HepG2 (cell line): ENCODE measurements around the gene SSU72. TPM values are rescaled to one million over a fixed set of nuclear protein-coding genes. Genes with fewer than 3 reads are reported as not detected.

Experiments used
- ATAC-seq: fragments of 200-7000 bp; cut with Tn5 transposase; 3 replicates; pipeline ENCODE4 v1.9.1; 2020; ENCODE audit warnings: mild to moderate bottlenecking, moderate library complexity
- BruUV-seq: library from RNA; stranded (reverse); fragments of 400-500 nt; replicated peaks from 2 replicates; lab custom pipeline; 2021; lab: Mats Ljungman, UMichigan
- CTCF ChIA-PET: fragments of 300-600 bp; formaldehyde crosslinking; extraction: SDS; loops from one replicate; lab custom pipeline; 2021; ENCODE audit warnings: low total read pairs, inconsistent platforms, low intra/inter-chr PET ratio; lab: Yijun Ruan, JAX
- POLR2A ChIA-PET: fragments of 350-600 bp; sonication (Branson Sonifier 250); formaldehyde crosslinking; loops from one replicate; lab custom pipeline; 2020; ENCODE audit warnings: antibody characterized with exemption, inconsistent platforms; lab: Yijun Ruan, JAX
- DNase-seq: peaks from one replicate; pipeline ENCODE4 v3.0.0-alpha.2; 2015; ENCODE audit warnings: low spot score
- FAIRE-seq: peaks from 3 replicates; lab custom pipeline; 2011; peaks lifted over from hg19 to GRCh38; lab: Jason Lieb, UNC
- H2AFZ ChIP-seq: one replicate; pipeline ENCODE4 v1.6.1; 2011; ENCODE audit warnings: low read length, inconsistent platforms
- H3K27ac ChIP-seq: fragments of 300-600 bp; 3 replicates; pipeline ENCODE4 v1.8.0; 2011; ENCODE audit warnings: mixed run types, mild to moderate bottlenecking, mixed read lengths, low read length, inconsistent platforms; ENCODE audit not compliant: insufficient read depth; ENCODE audit errors: extremely low read length
- H3K27me3 ChIP-seq, 2 experiments: fragments of 200-600 bp in 1 of 2; 2 replicates in 1 of 2; 3 replicates in 1 of 2; pipeline versions ENCODE4 v1.6.0 to v1.8.0; 2011; ENCODE audit warnings: low read length in 2 of 2, mild to moderate bottlenecking in 2 of 2, moderate library complexity in 2 of 2, inconsistent platforms in 1 of 2; ENCODE audit not compliant: insufficient read depth in 2 of 2, control insufficient read depth in 1 of 2
- H3K36me3 ChIP-seq, 2 experiments: fragments of 200-600 bp in 1 of 2; replicated peaks in 1 of 2; 2 replicates in 1 of 2; 3 replicates in 1 of 2; pipeline versions ENCODE4 v1.5.1 to v1.8.0; 2011; ENCODE audit warnings: low read length in 2 of 2, inconsistent platforms in 1 of 2; ENCODE audit not compliant: insufficient read depth in 2 of 2, control insufficient read depth in 1 of 2
- H3K4me1 ChIP-seq: 2 replicates; pipeline ENCODE4 v1.5.1; 2012; ENCODE audit warnings: low read length, inconsistent platforms; ENCODE audit not compliant: insufficient read depth
- H3K4me2 ChIP-seq: 2 replicates; pipeline ENCODE4 v1.6.0; 2011; ENCODE audit warnings: low read depth, low read length, inconsistent platforms
- H3K4me3 ChIP-seq, 3 experiments: fragments of 200-600 bp in 1 of 3; sonication (generic), shearing (Covaris generic) in 1 of 3; replicated peaks in 1 of 3; 2 replicates each; pipeline ENCODE4 v1.5.1; 2011 to 2016; ENCODE audit warnings: low read length in 3 of 3, inconsistent platforms in 2 of 3, low read depth in 2 of 3, mild to moderate bottlenecking in 2 of 3, control low read depth in 1 of 3, mixed read lengths in 1 of 3; ENCODE audit not compliant: insufficient read depth in 1 of 3
- H3K79me2 ChIP-seq: one replicate; pipeline ENCODE4 v1.6.1; 2011; ENCODE audit warnings: low read length, inconsistent platforms; ENCODE audit not compliant: insufficient read depth
- H3K9ac ChIP-seq: 2 replicates; pipeline ENCODE4 v1.6.0; 2011; ENCODE audit warnings: mild to moderate bottlenecking, low read depth, low read length, inconsistent platforms; ENCODE audit not compliant: insufficient read depth
- H3K9me3 ChIP-seq: 2 replicates; pipeline ENCODE4 v1.5.1; 2012; ENCODE audit warnings: mild to moderate bottlenecking, low read length
- H4K20me1 ChIP-seq: 2 replicates; pipeline ENCODE4 v1.6.0; 2011; ENCODE audit warnings: inconsistent platforms, mild to moderate bottlenecking, low read length, moderate library complexity; ENCODE audit not compliant: insufficient read depth
- HES4 ChIP-seq: sonication (generic); formaldehyde crosslinking; IDR thresholded peaks from 2 replicates; pipeline ENCODE4 v1.9.0; 2021; ENCODE audit warnings: mild to moderate bottlenecking, missing genetic modification reagents, borderline replicate concordance
- HOXA3 ChIP-seq: sonication (generic); formaldehyde crosslinking; IDR thresholded peaks from 2 replicates; pipeline ENCODE4 v1.5.0; 2020; ENCODE audit warnings: missing genetic modification reagents
- MAX ChIP-seq: IDR thresholded peaks from 2 replicates; pipeline ENCODE4 v1.6.1; 2012; ENCODE audit warnings: inconsistent platforms
- PCBP2 ChIP-seq: fragments of 200-400 bp; formaldehyde crosslinking; optimal IDR thresholded peaks from 2 replicates; pipeline ENCODE3; 2018; ENCODE audit warnings: low read length, low read depth; ENCODE audit not compliant: poor library complexity, severe bottlenecking
- RAD51 ChIP-seq: fragments of 450-650 bp; IDR thresholded peaks from 2 replicates; pipeline ENCODE4 v1.6.1; 2016; ENCODE audit warnings: borderline replicate concordance
- TRIM22 ChIP-seq: fragments of 450-650 bp; IDR thresholded peaks from 2 replicates; pipeline ENCODE4 v1.6.1; 2017
- U2AF2 ChIP-seq: fragments of 200-400 bp; formaldehyde crosslinking; IDR thresholded peaks from 2 replicates; pipeline ENCODE4 v1.6.1; 2017; ENCODE audit warnings: low read depth, mild to moderate bottlenecking, low read length
- ZNF607 ChIP-seq: sonication (generic); formaldehyde crosslinking; IDR thresholded peaks from 2 replicates; pipeline ENCODE4 v1.5.1; 2020; ENCODE audit warnings: missing genetic modification reagents, mild to moderate bottlenecking, borderline replicate concordance
- ZNF674 ChIP-seq: sonication (generic); formaldehyde crosslinking; IDR thresholded peaks from 2 replicates; pipeline ENCODE4 v1.5.0; 2020; ENCODE audit warnings: low read depth, mild to moderate bottlenecking, missing genetic modification reagents
- WGBS: methylation state at CpG from one replicate; pipeline ENCODE4 v1.1.6; 2017; ENCODE audit warnings: low lambda C conversion rate; 5-methylcytosine and 5-hydroxymethylcytosine counted together
- in situ Hi-C: cut with HindIII; loops from 2 replicates; pipeline ENCODE4 v1.10.0; 2017; ENCODE audit warnings: low pct_unique_long_range_greater_than_20kb; ENCODE audit not compliant: extremely low pct_ligation_motif_present
- intact Hi-C: fragments of 100-400 bp; cut with micrococcal nuclease; formaldehyde crosslinking; loops from one replicate; pipeline ENCODE4 v1.10.0; 2022; ENCODE audit not compliant: unreplicated experiment
- polyA plus RNA-seq, 8 experiments: library from polyadenylated mRNA; depleted of rRNA in 3 of 8; stranded (reverse) in 7 of 8; unstranded in 1 of 8; fragments of >200 nt; fragmentation: Illumina TruSeq in 4 of 8; extraction: Trizol in 4 of 8; gene quantifications; 2 replicates each; pipeline versions ENCODE4 v1.2.1 to v1.2.3, GENCODE V29; 2011 to 2016; ENCODE audit warnings: low read depth in 4 of 8, missing spikeins in 1 of 8, mixed read lengths in 1 of 8; ENCODE audit not compliant: insufficient read depth in 1 of 8
- total RNA-seq, 5 experiments: library from RNA; depleted of rRNA; stranded (reverse); fragments of >200 nt; fragmentation: Illumina TruSeq; extraction: Trizol; gene quantifications; 2 replicates each; pipeline ENCODE4 v1.2.3, GENCODE V29; 2016; ENCODE audit warnings: low read depth in 1 of 5

SSU72 gene
- total and polyA plus RNA-seq, 2 of the 13 experiments (the other 11 are each of a cell fraction or from before 2014, with no cell fraction given), result 42.8 to 67.1 TPM

- no TSS peak for BruUV-seq
- TF ChIP-seq ZNF674 (CRISPR knock-in tag) (no peak), HES4 (CRISPR knock-in tag) (no peak), HOXA3 (CRISPR knock-in tag) (no peak), U2AF2 (no peak), MAX (no peak)
- TF ChIP-seq, all 625 proteins: peak for 0
- ChIA-PET CTCF (no interaction called here), POLR2A (no interaction called here)
- Histone ChIP-seq H3K4me2 (no peak overlapping the region), H3K79me2 (peaks cover 75% of the 10 kb centered on the region), H4K20me1 (peaks cover 29% of the 10 kb centered on the region), H3K4me3 (no peak overlapping the region), H3K27me3 (no peaks in the 10 kb centered on the region), H3K9me3 (no peaks in the 10 kb centered on the region), H3K4me1 (peaks cover 14% of the 10 kb centered on the region), H2AFZ (no peak overlapping the region), H3K36me3 (peaks cover 17 to 45% of the 10 kb centered on the region in 2 experiments), H3K9ac (no peak overlapping the region), H3K27ac (no peak overlapping the region)
- FAIRE-seq, result no peak
- intact Hi-C loops (no loop called here), in situ Hi-C loops (no loop called here)
- ATAC-seq, result no peak
- no peak for DNase-seq
- WGBS, result 97% methylated on average over 10 of the region's 10 CpGs
Observed at GRCh38 chr1:1567891-1568291, 6.8 kb downstream of the SSU72 start.

- Histone ChIP-seq H3K9ac (no peak overlapping the region), H3K27me3 (no peaks in the 10 kb centered on the region), H3K9me3 (no peaks in the 10 kb centered on the region), H3K36me3 (peaks cover 19 to 51% of the 10 kb centered on the region in 2 experiments), H3K4me1 (peaks cover 10% of the 10 kb centered on the region; the same call in 1 of the 2 replicates)
- TF ChIP-seq RAD51 (no peak), TRIM22 (no peak), ZNF674 (CRISPR knock-in tag) (no peak), ZNF607 (CRISPR knock-in tag) (no peak), PCBP2 (no peak)
- TF ChIP-seq, all 625 proteins: peak for 0
- DNase-seq (no peak), FAIRE-seq (no peak), ATAC-seq (no peak)
- in situ Hi-C loops, result no loop called here
- CTCF ChIA-PET, result no interaction called here
- POLR2A ChIA-PET, result no interaction called here
- no TSS peak for BruUV-seq
- no peak overlapping the region for H2AFZ ChIP-seq
- H3K27ac ChIP-seq, result no peak overlapping the region
- H3K4me3 ChIP-seq, result no peak overlapping the region
- 91% methylated on average over 31 of the region's 31 CpGs for WGBS
- peaks cover 29% of the 10 kb centered on the region for H4K20me1 ChIP-seq
- H3K79me2 ChIP-seq, result peaks cover 70% of the 10 kb centered on the region
- H3K4me2 ChIP-seq, result no peak overlapping the region
- intact Hi-C loops, result no loop called here
Observed at GRCh38 chr1:1567152-1567875, 7.3 kb downstream of the SSU72 start.
